GM13976 (cell line): ENCODE measurements around the gene SLC19A1.
A peak's percentile ranks its signal among the peaks of the same experiment; 100 is the strongest.

ENCODE experiments used
- DNase-seq: peaks from one replicate; pipeline ENCODE4 v3.0.0; 2012; ENCODE audit warnings: low spot score
- in situ Hi-C: fragments of 300-500 bp; cut with MboI; formaldehyde crosslinking; loops from one replicate; pipeline ENCODE4 v1.12.0; 2022; ENCODE audit warnings: low sequenced_read_pairs, mixed read lengths, inconsistent platforms; ENCODE audit not compliant: unreplicated experiment
- TF ChIP-seq, protein P1 (sequence below): IDR thresholded peaks from 2 replicates; pipeline ENCODE4 v1.5.1; 2012; ENCODE audit warnings: borderline replicate concordance, mild to moderate bottlenecking; ENCODE audit not compliant: insufficient read depth; ENCODE audit errors: extremely low read depth, missing control alignments, control extremely low read depth

SLC19A1 gene

GRCh38 chr21:45588086-45588825 lies 46.0 kb upstream of the SLC19A1 start:
- DNase-seq = no peak
- TF ChIP-seq, protein P1, sequence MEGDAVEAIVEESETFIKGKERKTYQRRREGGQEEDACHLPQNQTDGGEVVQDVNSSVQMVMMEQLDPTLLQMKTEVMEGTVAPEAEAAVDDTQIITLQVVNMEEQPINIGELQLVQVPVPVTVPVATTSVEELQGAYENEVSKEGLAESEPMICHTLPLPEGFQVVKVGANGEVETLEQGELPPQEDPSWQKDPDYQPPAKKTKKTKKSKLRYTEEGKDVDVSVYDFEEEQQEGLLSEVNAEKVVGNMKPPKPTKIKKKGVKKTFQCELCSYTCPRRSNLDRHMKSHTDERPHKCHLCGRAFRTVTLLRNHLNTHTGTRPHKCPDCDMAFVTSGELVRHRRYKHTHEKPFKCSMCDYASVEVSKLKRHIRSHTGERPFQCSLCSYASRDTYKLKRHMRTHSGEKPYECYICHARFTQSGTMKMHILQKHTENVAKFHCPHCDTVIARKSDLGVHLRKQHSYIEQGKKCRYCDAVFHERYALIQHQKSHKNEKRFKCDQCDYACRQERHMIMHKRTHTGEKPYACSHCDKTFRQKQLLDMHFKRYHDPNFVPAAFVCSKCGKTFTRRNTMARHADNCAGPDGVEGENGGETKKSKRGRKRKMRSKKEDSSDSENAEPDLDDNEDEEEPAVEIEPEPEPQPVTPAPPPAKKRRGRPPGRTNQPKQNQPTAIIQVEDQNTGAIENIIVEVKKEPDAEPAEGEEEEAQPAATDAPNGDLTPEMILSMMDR = no peak
- in situ Hi-C loops = no loop called here

DNA sequence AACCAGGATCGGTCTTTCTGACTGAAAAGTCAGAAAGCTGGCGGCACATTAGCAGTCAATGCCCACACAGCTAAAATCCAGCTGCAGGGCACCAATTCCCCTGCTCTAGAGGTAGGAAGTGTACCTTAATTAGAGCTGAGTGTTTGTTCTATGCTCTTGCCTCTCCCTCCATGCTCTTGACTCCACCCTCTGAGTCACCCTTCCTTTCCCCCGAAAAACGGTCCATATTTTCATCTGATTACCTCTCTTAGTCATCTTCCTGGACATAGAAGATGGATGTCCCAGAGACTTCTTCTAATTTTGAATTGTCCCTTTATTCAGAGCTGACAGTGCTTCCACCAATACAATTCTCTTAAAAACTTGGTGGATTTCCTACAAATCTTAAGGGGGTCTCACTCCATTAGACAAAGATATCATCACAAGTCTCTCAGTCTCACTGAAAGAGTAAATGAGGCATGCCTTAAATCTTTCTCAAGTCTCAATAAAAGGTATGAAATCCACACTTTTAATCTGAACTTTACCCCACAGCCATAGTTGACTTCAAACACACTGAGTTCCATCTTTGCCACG lies 44.1 kb upstream of the SLC19A1 start:
- DNase-seq = no peak
- TF ChIP-seq, protein P1 = no peak
- in situ Hi-C loops = no loop called here

DNA sequence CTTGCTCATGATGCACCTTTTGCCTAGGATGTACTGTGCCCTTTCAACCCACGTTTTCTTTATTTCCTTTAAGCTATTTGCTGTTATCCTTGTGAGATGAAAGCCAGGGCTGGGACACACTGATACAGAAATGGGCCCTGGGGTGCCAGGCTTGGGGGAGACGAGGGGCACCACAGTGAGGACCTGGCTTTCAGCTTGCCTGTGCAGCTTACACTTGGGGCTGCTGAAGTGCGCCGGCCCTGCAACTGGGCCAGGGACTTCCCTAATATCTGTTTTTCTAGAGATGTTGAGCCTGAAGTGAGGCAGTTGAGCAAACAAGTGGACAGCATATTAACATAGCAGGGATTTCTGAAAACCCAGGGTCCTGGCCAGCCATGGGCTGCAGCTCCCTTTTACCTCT lies 42.5 kb upstream of the SLC19A1 start:
- in situ Hi-C loops = no loop called here

DNA sequence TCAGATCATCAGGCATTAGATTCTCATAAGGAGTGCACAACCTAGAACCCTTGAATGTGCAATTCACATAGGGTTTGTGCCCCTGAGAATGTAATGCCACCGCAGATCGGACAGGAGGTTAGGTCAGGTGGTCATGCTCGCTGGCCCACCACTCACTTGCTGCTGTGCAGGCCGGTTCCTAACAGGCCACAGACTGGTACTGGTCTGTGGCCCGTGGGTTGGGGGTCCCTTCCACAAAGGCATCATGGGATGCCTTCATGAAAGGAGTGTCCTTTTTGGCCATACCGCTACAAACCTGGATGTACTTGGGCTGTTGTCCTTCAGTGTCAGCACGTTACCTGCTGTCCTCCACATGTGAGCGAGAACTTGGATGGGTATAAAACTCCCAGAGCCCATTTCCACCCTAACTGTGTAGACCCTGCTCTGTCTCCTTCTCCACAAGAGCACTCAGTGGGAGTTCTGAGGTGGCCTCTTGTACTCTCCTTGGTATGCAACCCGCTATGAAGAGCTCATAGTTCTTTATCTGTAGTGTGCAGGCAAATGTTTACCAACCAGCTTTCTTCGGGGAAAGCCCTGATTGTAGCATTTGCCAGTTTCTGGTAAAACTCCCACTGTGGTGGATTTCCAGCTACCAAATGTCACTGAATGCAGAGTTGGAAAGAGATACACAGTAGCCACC lies 41.7 kb upstream of the SLC19A1 start:
- TF ChIP-seq, protein P1 = no peak
- DNase-seq = no peak
- in situ Hi-C loops = no loop called here

More for the DNA sequence above, 42.5 kb upstream of the SLC19A1 start:
- TF ChIP-seq, protein P1 = no peak
- DNase-seq = no peak

DNA sequence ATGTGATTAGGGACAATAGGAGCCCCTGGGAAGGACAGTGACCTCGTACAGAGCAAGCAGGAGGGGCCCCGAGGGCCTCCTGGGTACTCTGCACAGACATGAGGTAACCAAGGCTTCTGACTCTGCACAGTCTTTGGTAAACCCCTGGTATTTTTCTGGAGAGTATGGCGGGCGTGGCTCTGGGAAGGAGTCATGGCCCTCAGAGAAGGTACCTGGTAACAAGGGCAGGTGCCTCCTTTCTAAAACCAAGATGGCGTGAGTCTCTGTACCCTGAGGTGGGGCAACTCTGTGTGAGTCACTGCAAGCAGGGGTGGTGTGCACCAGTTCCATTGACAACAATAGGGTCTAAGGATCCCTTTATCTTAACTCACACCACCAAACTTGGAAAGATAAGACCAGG lies 39.9 kb upstream of the SLC19A1 start:
- DNase-seq = no peak
- in situ Hi-C loops = no loop called here
- TF ChIP-seq, protein P1 = no peak

DNA sequence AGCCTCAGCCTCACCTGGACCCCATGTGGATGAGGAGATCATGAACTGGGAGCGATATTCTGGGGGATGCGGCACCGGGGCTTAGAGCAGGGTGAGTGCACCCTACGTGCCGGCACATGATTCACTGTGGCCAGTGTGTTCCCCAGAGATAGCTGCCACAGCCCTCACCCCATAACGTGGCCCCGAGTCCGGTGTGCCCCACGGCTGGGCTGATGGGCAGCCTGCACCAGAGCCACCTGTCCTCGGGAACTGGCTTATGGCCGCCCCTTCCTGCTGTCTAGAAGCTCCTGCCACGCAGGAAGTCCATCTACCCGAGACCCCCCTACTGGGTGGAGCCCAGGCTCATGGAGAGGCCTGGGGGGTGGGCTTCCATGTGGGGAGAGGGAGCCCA lies 39.1 kb upstream of the SLC19A1 start:
- peak; percentile 24 for DNase-seq
- in situ Hi-C loops = no loop called here

More for the DNA sequence above, 39.1 kb upstream of the SLC19A1 start:
- TF ChIP-seq, protein P1 = no peak
